Tibial nerve (tissue), 4 donors: Measurements from ENCODE around the gene RAI1. TPM values are rescaled to one million over a fixed set of nuclear protein-coding genes. Genes with fewer than 3 reads are reported as not detected.
A peak's percentile ranks its signal among the peaks of the same experiment; 100 is the strongest.
"Not testable (repeated sequence)": the region's sequence is repeated elsewhere in the genome, so short reads cannot be mapped to it uniquely, and the experiment has no call there.

Source experiments
- DNase-seq, 2 donors: peaks; one replicate each; pipeline ENCODE4 v3.0.0-alpha.2; 2019; ENCODE audit warnings: low spot score in 2 of 2
- H3K27ac ChIP-seq, 4 donors: fragments of 200-600 bp; sonication (generic) in 3 of 4; one replicate each; pipeline ENCODE4 v1.5.1; 2017 to 2019; ENCODE audit warnings: mild to moderate bottlenecking in 1 of 4
- H3K27me3 ChIP-seq, 2 donors: fragments of 200-600 bp; sonication (generic) in 1 of 2; one replicate each; pipeline versions ENCODE4 v1.5.1 to v1.6.0; 2017 to 2019
- H3K36me3 ChIP-seq, 3 donors: fragments of 200-600 bp; sonication (generic); one replicate each; pipeline ENCODE4 v1.5.1; 2018 to 2019
- H3K4me1 ChIP-seq, 4 donors: fragments of 200-600 bp; sonication (generic) in 3 of 4; one replicate each; pipeline ENCODE4 v1.5.1; 2017 to 2019
- H3K4me3 ChIP-seq, 4 donors: fragments of 200-600 bp; sonication (generic) in 3 of 4; one replicate each; pipeline ENCODE4 v1.5.1; 2017 to 2019; ENCODE audit warnings: mild to moderate bottlenecking in 1 of 4, moderate library complexity in 1 of 4
- H3K9me3 ChIP-seq, 4 donors: fragments of 200-600 bp; sonication (generic) in 3 of 4; one replicate each; pipeline ENCODE4 v1.5.1; 2017 to 2019
- EP300 ChIP-seq, 2 donors: sonication (generic); formaldehyde crosslinking; IDR thresholded peaks; one replicate each; pipeline ENCODE4 v1.6.1; 2017; ENCODE audit warnings: antibody characterized with exemption in 2 of 2, mild to moderate bottlenecking in 1 of 2
- POLR2A ChIP-seq, 2 donors: fragments of 450-650 bp; IDR thresholded peaks; one replicate each; pipeline ENCODE4 v1.6.1; 2017; ENCODE audit warnings: antibody characterized with exemption in 2 of 2, mild to moderate bottlenecking in 2 of 2, moderate library complexity in 2 of 2
- WGBS, 2 donors: methylation state at CpG; one replicate each; pipeline ENCODE4 v1.1.5; 2018; 5-methylcytosine and 5-hydroxymethylcytosine counted together
- total RNA-seq, 4 donors: library from RNA; depleted of rRNA; stranded (reverse); fragments of >200 nt; gene quantifications; one replicate each; pipeline ENCODE4 v1.1.0, GENCODE V29; 2016
- TF ChIP-seq, protein P1 (sequence below), 5 experiments: fragments of 200-600 bp in 3 of 5; fragments of 450-650 bp in 2 of 5; sonication (generic) in 3 of 5; IDR thresholded peaks; one replicate each; pipeline ENCODE4 v1.5.1; 2016 to 2019; ENCODE audit warnings: antibody characterized with exemption in 5 of 5, mild to moderate bottlenecking in 3 of 5, moderate library complexity in 2 of 5

Gene RAI1, protein sequence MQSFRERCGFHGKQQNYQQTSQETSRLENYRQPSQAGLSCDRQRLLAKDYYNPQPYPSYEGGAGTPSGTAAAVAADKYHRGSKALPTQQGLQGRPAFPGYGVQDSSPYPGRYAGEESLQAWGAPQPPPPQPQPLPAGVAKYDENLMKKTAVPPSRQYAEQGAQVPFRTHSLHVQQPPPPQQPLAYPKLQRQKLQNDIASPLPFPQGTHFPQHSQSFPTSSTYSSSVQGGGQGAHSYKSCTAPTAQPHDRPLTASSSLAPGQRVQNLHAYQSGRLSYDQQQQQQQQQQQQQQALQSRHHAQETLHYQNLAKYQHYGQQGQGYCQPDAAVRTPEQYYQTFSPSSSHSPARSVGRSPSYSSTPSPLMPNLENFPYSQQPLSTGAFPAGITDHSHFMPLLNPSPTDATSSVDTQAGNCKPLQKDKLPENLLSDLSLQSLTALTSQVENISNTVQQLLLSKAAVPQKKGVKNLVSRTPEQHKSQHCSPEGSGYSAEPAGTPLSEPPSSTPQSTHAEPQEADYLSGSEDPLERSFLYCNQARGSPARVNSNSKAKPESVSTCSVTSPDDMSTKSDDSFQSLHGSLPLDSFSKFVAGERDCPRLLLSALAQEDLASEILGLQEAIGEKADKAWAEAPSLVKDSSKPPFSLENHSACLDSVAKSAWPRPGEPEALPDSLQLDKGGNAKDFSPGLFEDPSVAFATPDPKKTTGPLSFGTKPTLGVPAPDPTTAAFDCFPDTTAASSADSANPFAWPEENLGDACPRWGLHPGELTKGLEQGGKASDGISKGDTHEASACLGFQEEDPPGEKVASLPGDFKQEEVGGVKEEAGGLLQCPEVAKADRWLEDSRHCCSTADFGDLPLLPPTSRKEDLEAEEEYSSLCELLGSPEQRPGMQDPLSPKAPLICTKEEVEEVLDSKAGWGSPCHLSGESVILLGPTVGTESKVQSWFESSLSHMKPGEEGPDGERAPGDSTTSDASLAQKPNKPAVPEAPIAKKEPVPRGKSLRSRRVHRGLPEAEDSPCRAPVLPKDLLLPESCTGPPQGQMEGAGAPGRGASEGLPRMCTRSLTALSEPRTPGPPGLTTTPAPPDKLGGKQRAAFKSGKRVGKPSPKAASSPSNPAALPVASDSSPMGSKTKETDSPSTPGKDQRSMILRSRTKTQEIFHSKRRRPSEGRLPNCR (N-terminal part only)
- total RNA-seq = 10 to 100 TPM; 32.9 to 52.7 (median 45.9) TPM

DNA sequence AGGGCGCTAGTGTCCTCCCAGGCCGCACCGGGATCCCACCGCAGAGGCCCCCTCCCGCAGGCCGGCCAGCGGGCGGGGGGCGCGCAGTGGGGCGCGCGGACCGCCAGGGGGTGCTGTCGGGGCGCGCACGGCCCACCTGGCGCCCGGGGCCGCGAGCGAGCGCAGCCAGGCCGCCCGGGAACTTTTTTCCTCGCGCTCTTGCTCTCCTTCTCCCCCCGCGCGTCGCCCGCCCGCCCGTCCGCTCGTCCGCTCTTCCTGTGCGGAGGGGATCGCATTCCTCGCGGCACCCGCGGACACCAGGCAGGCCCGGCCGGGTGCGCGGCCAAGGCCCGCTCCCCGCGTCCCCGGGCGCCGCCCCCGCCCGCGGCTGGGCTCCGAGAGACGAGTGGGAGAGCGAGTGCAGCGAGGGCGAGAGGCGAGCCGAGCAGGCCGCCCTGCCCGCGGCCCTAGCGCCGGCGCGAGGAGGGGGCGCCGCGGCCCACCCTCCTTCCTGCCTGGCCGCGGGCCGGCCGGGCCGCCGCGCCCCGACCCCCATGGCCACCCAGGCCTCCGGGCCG, at the start of gene RAI1:
Gene RAI1 (plus strand): TSS at position 272 of the 557 bp plus-strand sequence. CDS start 111,491 bp downstream, outside the sequence.
- peak in 1 of 2 donors; percentile 44 for DNase-seq

DNA sequence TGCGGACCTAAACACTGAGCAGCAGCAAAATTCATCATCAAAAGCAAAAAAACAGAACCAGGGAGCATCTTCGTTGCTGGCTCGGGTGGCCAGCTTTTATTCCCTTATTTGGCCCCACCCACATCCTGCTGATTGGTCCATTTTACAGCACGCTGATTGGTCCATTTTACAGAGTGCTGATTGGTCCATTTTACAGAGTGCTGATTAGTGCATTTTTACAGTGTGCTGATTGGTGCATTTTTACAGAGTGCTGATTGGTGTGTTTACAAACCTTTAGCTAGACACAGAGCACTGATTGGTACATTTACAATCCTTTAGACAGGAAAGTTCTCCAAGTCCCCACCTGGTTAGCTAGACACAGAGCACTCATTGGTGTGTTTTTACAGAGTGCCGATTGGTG, 48.6 kb upstream of the RAI1 start:
- not testable (repeated sequence) for H3K27me3 ChIP-seq, DNase-seq, H3K27ac ChIP-seq, H3K36me3 ChIP-seq, H3K9me3 ChIP-seq, H3K4me1 ChIP-seq, H3K4me3 ChIP-seq
- WGBS, 2 donors = 79 to 80% methylated on average over 5 of the region's 5 CpGs

More for the DNA sequence above, at the start of gene RAI1:
- Histone ChIP-seq H3K9me3 (no peaks in the 10 kb centered on the region), H3K4me1 (peaks cover 0 to 39% (median 24%) of the 10 kb centered on the region in 4 donors), H3K27me3 (no peaks in the 10 kb centered on the region), H3K4me3 (peak within 1 kb of the TSS; percentile 58 to 91 (median 84)), H3K27ac (peak within 1 kb of the TSS; percentile 60 to 97 (median 92)), H3K36me3 (no peaks in the 10 kb centered on the region)
- 0 to 3% methylated on average over 2 to 17 of the region's 84 CpGs for WGBS, 2 donors
- TF ChIP-seq EP300 (IDR thresholded peaks at IDR 0.05) = peak in 1 of 2 donors; percentile 55
- TF ChIP-seq, protein P1, sequence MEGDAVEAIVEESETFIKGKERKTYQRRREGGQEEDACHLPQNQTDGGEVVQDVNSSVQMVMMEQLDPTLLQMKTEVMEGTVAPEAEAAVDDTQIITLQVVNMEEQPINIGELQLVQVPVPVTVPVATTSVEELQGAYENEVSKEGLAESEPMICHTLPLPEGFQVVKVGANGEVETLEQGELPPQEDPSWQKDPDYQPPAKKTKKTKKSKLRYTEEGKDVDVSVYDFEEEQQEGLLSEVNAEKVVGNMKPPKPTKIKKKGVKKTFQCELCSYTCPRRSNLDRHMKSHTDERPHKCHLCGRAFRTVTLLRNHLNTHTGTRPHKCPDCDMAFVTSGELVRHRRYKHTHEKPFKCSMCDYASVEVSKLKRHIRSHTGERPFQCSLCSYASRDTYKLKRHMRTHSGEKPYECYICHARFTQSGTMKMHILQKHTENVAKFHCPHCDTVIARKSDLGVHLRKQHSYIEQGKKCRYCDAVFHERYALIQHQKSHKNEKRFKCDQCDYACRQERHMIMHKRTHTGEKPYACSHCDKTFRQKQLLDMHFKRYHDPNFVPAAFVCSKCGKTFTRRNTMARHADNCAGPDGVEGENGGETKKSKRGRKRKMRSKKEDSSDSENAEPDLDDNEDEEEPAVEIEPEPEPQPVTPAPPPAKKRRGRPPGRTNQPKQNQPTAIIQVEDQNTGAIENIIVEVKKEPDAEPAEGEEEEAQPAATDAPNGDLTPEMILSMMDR (IDR thresholded peaks at IDR 0.05) = peak; percentile 63 to 99 (median 98)
- peak in 1 of 2 donors; percentile 29 for TF ChIP-seq POLR2A (IDR thresholded peaks at IDR 0.05)

DNA sequence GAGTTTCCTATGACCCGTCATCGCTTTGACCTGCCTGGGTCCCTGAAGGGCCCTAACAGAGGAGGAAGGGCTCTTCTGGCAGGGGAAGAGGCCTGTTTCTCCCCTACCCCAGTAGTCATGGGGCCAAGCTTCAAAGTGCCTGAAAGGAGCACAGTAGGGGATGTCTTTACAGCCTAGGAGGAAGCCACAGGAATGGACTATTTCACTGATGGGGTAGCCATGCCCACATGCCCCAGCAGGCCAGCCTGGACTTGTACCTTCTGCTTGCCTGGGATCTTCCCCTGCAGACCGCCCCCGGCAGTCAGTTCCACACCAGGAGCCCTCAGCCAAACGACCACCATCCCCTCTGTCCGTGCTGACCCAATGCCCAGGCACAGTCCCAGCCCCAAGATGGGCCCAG, 47.9 kb upstream of the RAI1 start:
- Histone ChIP-seq H3K27ac (no peak overlapping the region), H3K9me3 (no peaks in the 10 kb centered on the region), H3K4me1 (peaks cover 0 to 6% (median 0%) of the 10 kb centered on the region in 4 donors), H3K36me3 (no peaks in the 10 kb centered on the region), H3K27me3 (no peaks in the 10 kb centered on the region), H3K4me3 (no peak overlapping the region)
- DNase-seq = no peak
- TF ChIP-seq POLR2A (IDR thresholded peaks at IDR 0.05) = no peak
- no peak for TF ChIP-seq EP300 (IDR thresholded peaks at IDR 0.05)
- TF ChIP-seq, protein P1 (IDR thresholded peaks at IDR 0.05) = no peak
- 84 to 87% methylated on average over 6 of the region's 6 CpGs for WGBS, 2 donors

DNA sequence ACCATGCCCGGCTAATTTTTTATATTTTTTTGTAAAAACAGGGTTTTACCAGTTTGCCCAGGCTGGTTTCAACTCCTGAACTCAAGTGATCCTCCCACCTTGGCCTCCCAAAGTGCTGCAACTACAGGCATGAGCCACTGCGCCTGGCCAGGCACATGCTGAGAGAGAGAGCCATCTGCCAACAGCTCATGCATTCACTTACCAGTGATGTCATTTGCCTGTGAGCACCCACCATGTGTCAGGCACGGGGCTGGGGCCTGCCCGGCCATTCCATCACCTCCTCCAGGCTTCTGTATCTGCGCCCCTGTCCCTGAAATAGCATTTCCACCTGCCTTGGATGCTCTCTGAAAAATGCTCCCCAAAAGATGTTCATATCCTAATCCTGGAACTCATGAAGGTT, 46.1 kb upstream of the RAI1 start:
- TF ChIP-seq EP300 (IDR thresholded peaks at IDR 0.05) (no peak), POLR2A (IDR thresholded peaks at IDR 0.05) (no peak)
- TF ChIP-seq, protein P1 (IDR thresholded peaks at IDR 0.05) = no peak
- DNase-seq = no peak
- peaks cover 0 to 6% (median 0%) of the 10 kb centered on the region in 4 donors for H3K4me1 ChIP-seq
- no peaks in the 10 kb centered on the region for H3K27me3 ChIP-seq
- H3K9me3 ChIP-seq = no peaks in the 10 kb centered on the region
- H3K27ac ChIP-seq = no peak overlapping the region
- H3K36me3 ChIP-seq = no peaks in the 10 kb centered on the region
- 86 to 93% methylated on average over 5 of the region's 5 CpGs for WGBS, 2 donors
- H3K4me3 ChIP-seq = no peak overlapping the region

DNA sequence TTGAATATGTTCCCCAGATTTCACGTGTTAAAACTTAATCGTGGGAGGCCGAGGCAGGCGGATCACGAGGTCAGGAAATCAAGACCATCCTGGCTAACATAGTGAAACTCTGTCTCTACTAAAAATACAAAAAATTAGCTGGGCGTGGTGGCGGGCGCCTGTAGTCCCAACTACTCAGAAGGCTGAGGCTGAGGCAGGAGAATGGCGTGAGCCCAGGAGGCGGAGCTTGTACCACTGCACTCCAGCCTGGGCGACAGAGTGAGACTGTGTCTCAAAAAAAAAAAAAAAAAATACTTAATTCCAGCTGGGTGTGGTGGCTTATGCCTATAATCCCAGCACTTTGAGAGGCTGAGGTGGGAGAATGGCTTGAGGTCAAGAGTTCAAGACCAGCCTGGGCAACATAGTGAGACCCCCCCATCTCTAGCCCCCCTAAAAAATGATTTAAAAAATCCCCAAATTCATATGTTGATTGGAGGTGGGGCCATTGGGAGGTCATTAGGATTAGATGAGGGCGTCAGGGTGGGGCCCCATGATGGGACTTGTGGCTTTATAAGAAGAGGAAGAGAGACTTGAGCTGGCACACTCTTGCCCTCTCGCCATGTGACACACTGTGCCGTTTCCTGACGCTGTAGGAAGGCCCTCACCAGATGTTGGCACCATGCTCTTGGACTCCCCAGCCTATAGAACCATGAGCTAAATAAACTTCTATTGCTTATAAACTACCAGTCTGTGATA, 45.6 kb upstream of the RAI1 start:
- peak overlapping the region in 2 of 4 donors; percentile 34 to 47 for H3K27ac ChIP-seq
- not testable (repeated sequence) for H3K27me3 ChIP-seq, DNase-seq, H3K4me3 ChIP-seq, H3K9me3 ChIP-seq, H3K4me1 ChIP-seq, H3K36me3 ChIP-seq
- WGBS, 2 donors = 61 to 62% methylated on average over 15 of the region's 15 CpGs
